HG02970 (cell line): ENCODE data around the gene BAIAP2.
"Not testable (repeated sequence)": the region's sequence is repeated elsewhere in the genome, so short reads cannot be mapped to it uniquely, and the experiment has no call there.

Source experiments
- ATAC-seq: cut with Tn5 transposase; IDR thresholded peaks from one replicate; pipeline ENCODE4 v1.9.1; 2021; ENCODE audit warnings: mild to moderate bottlenecking, moderate library complexity, moderate number of reproducible peaks; ENCODE audit not compliant: unreplicated experiment, low FRiP score

The BAIAP2 gene

DNA sequence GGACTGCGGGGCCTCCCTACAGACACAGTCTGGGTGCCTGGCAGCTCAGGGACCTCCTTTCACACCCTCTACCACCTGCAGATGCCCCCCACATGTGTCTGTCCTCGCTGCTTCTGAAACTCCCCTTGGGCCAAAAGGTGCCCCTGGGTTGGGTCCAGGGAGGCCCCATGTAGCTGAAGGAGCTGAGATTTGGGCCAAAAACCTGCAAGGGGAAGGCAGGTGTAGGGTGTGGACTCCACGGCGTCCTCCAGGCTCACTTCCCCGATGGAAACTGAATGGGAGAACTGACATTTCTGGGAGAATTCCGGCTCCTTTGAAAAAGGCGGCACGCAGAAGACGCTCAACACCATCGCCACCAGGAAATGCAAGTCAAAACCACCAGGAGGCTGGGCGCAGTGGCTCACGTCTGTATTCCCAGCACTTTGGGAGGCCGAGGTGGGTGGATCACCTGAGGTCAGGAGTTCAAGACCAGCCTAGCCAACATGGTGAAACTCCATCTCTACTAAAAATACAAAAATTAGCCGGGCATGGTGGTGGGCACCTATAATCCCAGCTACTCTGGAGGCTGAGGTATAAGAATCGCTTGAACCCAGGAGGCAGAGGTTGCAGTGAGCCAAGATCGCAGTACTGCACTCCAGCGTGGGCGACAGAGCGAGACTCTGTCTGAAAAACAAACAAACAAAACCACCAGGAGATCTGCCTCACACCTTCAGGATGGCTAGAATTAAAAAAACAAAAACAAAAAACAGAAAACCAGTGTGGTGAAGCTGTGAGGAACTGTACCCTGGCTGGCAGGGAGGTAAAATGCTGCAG, 13.2 kb upstream of the BAIAP2 start:
- no peak for ATAC-seq

- ATAC-seq = no peak
Observed at GRCh38 chr17:81022344-81022676, 12.6 kb upstream of the BAIAP2 start.

- no peak for ATAC-seq
Observed at GRCh38 chr17:81025065-81025740, 9.7 kb upstream of the BAIAP2 start.

DNA sequence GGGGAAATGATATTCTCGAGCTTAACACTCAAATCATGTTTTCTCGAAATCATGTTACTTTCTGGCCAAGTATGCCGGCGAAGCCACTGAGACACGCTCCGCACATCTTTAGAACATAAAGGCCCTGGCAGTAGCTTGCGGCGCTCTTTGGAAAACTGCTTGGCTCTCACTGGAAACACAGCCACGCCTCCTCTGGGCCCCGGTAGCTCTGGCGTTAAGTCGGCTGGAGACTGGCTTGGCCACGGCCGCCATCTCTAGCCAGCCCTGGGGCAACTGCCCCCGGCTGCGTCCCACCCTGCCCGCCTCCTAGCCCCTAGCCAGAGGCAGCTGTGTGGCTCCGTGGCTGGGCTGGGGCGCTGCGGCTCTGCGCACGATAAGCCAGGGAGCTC, 9.2 kb upstream of the BAIAP2 start:
- no peak for ATAC-seq

- ATAC-seq = no peak
Observed at GRCh38 chr17:81026266-81027036, 8.5 kb upstream of the BAIAP2 start.

GRCh38 chr17:81027038-81027437, 7.9 kb upstream of the BAIAP2 start:
- ATAC-seq = no peak

- ATAC-seq = no peak
Observed at GRCh38 chr17:81027591-81028505, 7.1 kb upstream of the BAIAP2 start.

- ATAC-seq = no peak
Observed at GRCh38 chr17:81028506-81028858, 6.5 kb upstream of the BAIAP2 start.

DNA sequence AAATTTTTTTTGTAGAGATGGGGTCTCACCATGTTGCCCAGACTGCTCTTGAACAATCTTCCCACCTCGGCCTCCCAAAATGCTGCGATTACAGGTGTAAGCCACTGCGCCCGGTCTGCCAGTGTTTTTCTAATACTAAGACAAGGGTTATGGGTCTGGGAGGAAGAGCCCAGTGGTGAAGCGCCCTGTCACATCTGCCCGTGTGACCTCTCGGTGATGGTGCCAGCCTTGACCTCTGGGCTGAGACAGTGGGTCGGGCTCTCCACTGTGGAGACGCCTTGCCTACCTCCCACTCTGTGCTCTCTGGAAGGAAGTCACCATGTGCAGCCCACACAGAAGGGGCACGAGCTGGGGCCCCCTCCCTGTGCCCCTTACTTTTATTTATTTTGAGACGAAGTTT, 5.1 kb upstream of the BAIAP2 start:
- no peak for ATAC-seq

DNA sequence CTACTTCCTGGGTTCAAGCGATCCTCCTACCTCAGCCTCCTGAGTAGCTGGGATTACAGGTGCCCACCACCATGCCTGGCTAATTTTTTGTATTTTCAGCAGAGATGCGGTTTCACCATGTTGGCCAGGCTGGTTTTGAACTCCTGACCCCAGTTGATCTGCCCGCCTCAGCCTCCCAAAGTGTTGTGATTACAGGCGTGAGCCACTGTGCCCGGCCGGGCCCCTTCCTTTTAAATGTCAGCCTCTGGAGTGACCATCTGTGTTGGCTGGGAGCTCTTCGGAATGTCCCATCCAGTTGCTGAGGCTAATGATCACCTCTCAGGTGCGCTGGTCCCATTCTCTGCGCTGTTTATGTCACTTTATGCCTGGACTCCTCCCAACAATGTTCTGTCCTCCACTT, 4.6 kb upstream of the BAIAP2 start:
- ATAC-seq = not testable (repeated sequence)

- no peak for ATAC-seq
Observed at GRCh38 chr17:81030741-81031565, 4.0 kb upstream of the BAIAP2 start.

DNA sequence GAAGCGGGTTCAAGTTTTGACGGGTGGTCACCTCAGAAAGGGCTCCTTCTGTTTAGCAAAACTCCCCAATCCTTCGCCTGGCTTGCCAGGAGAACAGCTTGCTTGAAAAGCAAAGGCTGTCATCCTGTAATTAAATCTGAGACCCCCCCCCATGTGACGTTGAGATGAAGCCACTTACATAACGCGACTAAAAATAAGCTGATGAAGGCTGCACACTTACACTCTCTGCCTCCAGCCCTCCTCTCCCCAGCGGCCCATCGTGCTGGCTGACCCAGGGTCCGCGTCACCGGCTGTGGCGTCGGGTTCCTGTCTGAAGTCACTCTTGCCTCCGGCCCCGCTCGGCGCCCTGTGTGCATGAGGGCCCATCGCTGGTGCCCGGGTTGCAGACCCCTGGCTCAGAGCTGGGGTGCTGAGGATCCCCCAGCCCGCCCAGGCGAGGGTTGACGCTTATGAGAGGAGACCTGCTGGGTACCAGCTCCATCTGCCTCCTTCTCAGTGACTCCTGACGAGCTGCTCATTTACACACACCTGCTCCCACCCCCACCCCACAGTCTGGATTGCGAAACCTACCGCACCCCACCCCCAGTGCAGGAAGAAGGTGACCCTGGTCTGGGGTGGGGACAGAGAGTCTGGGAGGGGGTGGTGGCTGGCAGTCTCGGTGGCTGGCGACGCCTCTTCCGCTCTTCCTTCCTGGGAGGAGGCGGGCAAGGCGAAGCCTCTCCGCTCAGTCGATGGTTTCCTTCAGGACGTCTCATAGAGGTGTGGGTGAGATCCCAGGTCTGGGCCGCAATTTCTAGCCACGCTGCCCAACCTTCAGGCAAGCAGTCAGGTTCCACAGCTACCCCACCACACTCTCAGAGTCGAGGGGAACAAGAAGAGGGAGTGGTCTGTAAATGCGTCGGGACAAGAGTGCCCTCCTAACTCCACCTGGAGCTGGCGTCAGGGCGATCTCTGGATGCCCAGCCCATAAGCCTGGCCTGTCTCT, 3.1 kb upstream of the BAIAP2 start:
- no peak for ATAC-seq

DNA sequence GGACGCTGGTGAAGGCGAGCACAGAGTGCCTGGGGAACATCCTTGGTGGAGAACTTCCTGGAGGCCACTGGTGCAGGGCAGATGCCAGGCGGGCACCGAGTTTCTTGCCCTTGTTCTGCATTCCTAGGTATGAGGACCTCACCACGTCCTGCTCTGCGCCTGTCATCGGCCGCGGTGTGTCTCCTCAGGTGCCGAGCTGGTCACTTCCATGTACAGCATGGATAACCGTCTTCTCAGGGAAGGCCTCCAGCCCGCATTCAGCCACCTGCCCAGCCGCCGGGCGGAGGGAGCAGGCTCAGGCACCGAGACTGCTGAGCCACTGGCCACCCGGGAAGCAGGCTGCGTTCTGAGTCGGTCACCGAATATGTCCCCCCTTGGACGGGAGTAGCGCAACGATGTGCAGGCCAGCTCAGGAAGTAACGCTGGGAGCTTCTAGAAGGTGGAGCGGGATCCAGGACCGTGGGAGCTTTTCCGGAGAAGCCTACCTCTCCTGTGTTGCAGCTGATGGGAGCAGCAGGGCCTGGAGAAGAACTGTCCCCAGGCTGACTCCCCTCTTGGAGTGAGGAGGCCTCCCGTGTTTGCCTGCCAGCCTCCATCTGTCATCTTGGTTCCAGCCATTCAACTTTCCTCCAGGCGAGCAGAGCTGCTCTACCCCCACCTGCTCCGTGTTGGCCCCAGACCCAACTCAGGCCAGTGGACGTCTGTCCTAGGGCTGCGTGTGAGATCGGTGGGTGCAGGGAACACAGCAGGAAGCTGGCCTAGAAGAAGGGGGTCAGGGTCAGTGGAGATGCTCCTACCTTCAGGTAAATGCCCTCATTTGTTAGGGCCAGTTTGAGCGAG, 2.1 kb upstream of the BAIAP2 start:
- ATAC-seq = no peak

DNA sequence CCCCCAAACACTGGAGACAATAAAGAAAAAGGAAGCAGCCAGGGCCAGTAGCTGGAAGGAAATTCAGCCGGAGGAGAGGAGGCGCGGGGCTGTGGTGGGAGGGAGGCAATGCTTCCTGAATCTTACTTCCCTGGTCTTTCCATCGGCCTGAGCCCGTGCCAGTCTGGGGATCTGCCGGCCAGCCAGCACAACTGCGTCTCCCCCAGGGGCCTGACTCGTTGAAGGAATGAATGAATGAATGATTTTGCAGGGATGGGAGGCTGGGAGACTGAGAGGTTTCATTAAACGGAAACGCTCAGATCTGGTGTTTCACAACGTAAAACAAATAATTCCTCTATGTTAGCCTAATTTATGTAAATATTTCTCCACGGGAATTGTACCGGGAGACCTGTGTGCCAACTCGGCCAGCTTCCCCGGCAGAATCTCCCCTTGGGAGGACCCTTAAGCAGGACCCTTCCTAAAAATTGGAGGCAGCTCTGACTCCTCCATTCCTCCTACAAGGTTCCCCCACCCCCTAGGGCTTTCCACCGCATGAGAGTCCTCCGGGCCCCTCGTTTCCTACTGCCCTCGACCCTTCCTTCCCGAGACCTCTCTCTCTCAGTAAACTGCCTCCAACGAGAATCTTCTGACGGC, 1.3 kb upstream of the BAIAP2 start:
- ATAC-seq = no peak

DNA sequence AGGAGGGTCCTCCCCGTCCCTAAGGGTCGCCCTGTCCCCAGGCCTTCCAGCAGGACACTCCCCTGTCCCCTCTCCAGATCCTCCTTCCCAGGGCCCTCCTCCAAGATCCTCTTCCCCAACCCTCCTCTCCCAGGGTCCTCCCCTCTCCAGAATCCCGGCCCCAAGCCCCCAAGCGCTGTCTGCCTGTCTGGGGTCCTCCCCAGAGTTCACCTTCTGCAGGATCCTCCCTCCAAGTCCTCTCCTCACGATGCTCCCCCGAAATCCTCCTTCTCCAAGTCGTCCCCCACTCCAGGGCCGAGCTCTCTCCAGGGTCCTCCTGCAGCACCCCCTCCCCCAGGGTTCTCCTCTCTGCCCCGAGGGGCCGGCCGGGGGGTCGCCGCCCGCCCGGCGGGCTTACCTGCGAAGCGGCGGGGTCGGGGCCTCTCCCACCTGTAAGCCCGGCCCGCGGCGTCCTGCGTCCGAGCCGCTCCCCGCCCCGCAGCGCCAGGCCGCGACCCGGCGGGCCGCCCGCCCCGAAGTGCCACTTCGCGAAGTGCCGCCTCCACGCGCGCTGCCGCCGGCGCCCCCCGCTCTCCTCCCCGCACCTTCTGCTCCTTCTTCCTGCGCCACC, 678 bp upstream of the BAIAP2 start:
- ATAC-seq = no peak

GRCh38 chr17:81035521-81036196, 708 bp downstream of the BAIAP2 start:
- ATAC-seq = peak; percentile 21
